SK-N-SH treated with all-trans-retinoic acid at 6 μM for 48 hours (cell line): ENCODE measurements around the gene PPP6R1.

Source experiments
- ATAC-seq: fragments of 200-7000 bp; cut with Tn5 transposase; 3 replicates; pipeline ENCODE4 v1.9.1; 2020; ENCODE audit warnings: mild to moderate bottlenecking, moderate library complexity
- ARNTL ChIP-seq: fragments of 450-650 bp; formaldehyde crosslinking; IDR thresholded peaks from 2 replicates; pipeline ENCODE4 v1.5.0; 2020; ENCODE audit warnings: low read depth, mild to moderate bottlenecking, moderate library complexity, borderline replicate concordance
- BACH2 ChIP-seq: fragments of 250-450 bp; sonication (Bioruptor Pico); IDR thresholded peaks from 2 replicates; pipeline ENCODE4 v1.9.0; 2021; ENCODE audit warnings: mild to moderate bottlenecking, borderline replicate concordance
- CREB5 ChIP-seq: fragments of 250-450 bp; sonication (Bioruptor Pico); IDR thresholded peaks from 2 replicates; pipeline ENCODE4 v1.5.1; 2020; ENCODE audit warnings: low read depth, mild to moderate bottlenecking, moderate library complexity
- CSDC2 ChIP-seq: fragments of 250-450 bp; sonication (Bioruptor Pico); IDR thresholded peaks from 2 replicates; pipeline ENCODE4 v1.5.0; 2020; ENCODE audit warnings: mild to moderate bottlenecking, moderate library complexity
- ESRRG ChIP-seq: fragments of 250-450 bp; sonication (Bioruptor Pico); IDR thresholded peaks from 2 replicates; pipeline ENCODE4 v1.6.1; 2021; ENCODE audit warnings: mild to moderate bottlenecking
- ISL1 ChIP-seq: fragments of 250-450 bp; sonication (Bioruptor Pico); IDR thresholded peaks from 2 replicates; pipeline ENCODE4 v2.1.2; 2022; ENCODE audit warnings: mild to moderate bottlenecking, moderate library complexity
- OSR1 ChIP-seq: fragments of 250-450 bp; sonication (Bioruptor Pico); IDR thresholded peaks from 2 replicates; pipeline ENCODE4 v1.8.0; 2022; ENCODE audit warnings: moderate library complexity, mild to moderate bottlenecking, inconsistent platforms
- PATZ1 ChIP-seq: fragments of 250-450 bp; sonication (Bioruptor Pico); IDR thresholded peaks from 2 replicates; pipeline ENCODE4 v1.8.0; 2020; ENCODE audit warnings: mild to moderate bottlenecking, moderate library complexity, borderline replicate concordance
- POU6F1 ChIP-seq: fragments of 250-450 bp; sonication (Bioruptor Pico); IDR thresholded peaks from 2 replicates; pipeline ENCODE4 v1.8.0; 2021; ENCODE audit warnings: low read depth, mild to moderate bottlenecking, moderate library complexity, borderline replicate concordance
- RARB ChIP-seq: fragments of 250-450 bp; sonication (Bioruptor Pico); IDR thresholded peaks from 2 replicates; pipeline ENCODE4 v1.8.0; 2021; ENCODE audit warnings: mild to moderate bottlenecking, moderate library complexity
- SNAI2 ChIP-seq: fragments of 250-450 bp; sonication (Bioruptor Pico); IDR thresholded peaks from 2 replicates; pipeline ENCODE4 v1.5.0; 2020; ENCODE audit warnings: mild to moderate bottlenecking, moderate library complexity
- TCF4 ChIP-seq: fragments of 250-450 bp; sonication (Bioruptor Pico); IDR thresholded peaks from 2 replicates; pipeline ENCODE4 v1.8.0; 2021; ENCODE audit warnings: mild to moderate bottlenecking, moderate library complexity, borderline replicate concordance
- TOX ChIP-seq: fragments of 250-450 bp; sonication (Bioruptor Pico); IDR thresholded peaks from 2 replicates; pipeline ENCODE4 v1.8.0; 2021; ENCODE audit warnings: mild to moderate bottlenecking, moderate library complexity, borderline replicate concordance
- TSHZ2 ChIP-seq: fragments of 250-450 bp; sonication (Bioruptor Pico); IDR thresholded peaks from 2 replicates; pipeline ENCODE4 v1.5.0; 2020; ENCODE audit warnings: mild to moderate bottlenecking, moderate library complexity
- ZC3H10 ChIP-seq: fragments of 250-450 bp; sonication (Bioruptor Pico); IDR thresholded peaks from 2 replicates; pipeline ENCODE4 v1.5.1; 2021; ENCODE audit warnings: mild to moderate bottlenecking, moderate library complexity
- ZFP30 ChIP-seq: fragments of 450-650 bp; formaldehyde crosslinking; IDR thresholded peaks from 2 replicates; pipeline ENCODE4 v1.5.0; 2022; ENCODE audit warnings: mild to moderate bottlenecking, moderate library complexity
- ZNF565 ChIP-seq: fragments of 450-650 bp; formaldehyde crosslinking; conservative IDR thresholded peaks from 2 replicates; pipeline ENCODE4 v1.5.0; 2020; ENCODE audit warnings: low read depth, mild to moderate bottlenecking, moderate library complexity
- ZNF70 ChIP-seq: fragments of 450-650 bp; formaldehyde crosslinking; IDR thresholded peaks from 2 replicates; pipeline ENCODE4 v1.5.0; 2020; ENCODE audit warnings: mild to moderate bottlenecking, moderate library complexity
- ZNF8 ChIP-seq: fragments of 450-650 bp; formaldehyde crosslinking; IDR thresholded peaks from 2 replicates; pipeline ENCODE4 v1.5.0; 2020; ENCODE audit warnings: mild to moderate bottlenecking, moderate library complexity

Gene PPP6R1

GRCh38 chr19:55283548-55284377 is 24.9 kb upstream of the PPP6R1 start, which contains the start of gene BRSK1 (continued):
- no peak for TF ChIP-seq PATZ1
- no peak for TF ChIP-seq ESRRG (CRISPR knock-in tag)
- TF ChIP-seq ISL1 (CRISPR knock-in tag) = no peak
- TF ChIP-seq CREB5 (CRISPR knock-in tag) = no peak

- TF ChIP-seq ZNF8 (CRISPR knock-in tag) = peak; percentile 37; the same call in 1 of the 2 replicates
- no peak for TF ChIP-seq PATZ1
- TF ChIP-seq, all 23 proteins: peak for 1
- peak; percentile 90 for ATAC-seq
Measured at GRCh38 chr19:55279770-55280643, 21.2 kb upstream of the PPP6R1 start, which contains the start of gene HSPBP1. Gene HSPBP1, minus strand, starts transcription at chr19:55280110. Its CDS starts 502 bp downstream, at chr19:55279608.

GRCh38 chr19:55279340-55279739 is 20.5 kb upstream of the PPP6R1 start:
- no peak for ATAC-seq
- TF ChIP-seq OSR1 (CRISPR knock-in tag) (no peak), ZNF565 (no peak), ZC3H10 (CRISPR knock-in tag) (no peak), TOX (CRISPR knock-in tag) (no peak), RARB (CRISPR knock-in tag) (no peak), PATZ1 (no peak), ZNF70 (CRISPR knock-in tag) (no peak), ZFP30 (no peak)

- no peak for ATAC-seq
- TF ChIP-seq ZNF70 (CRISPR knock-in tag) (no peak), ISL1 (CRISPR knock-in tag) (no peak), CREB5 (CRISPR knock-in tag) (no peak), POU6F1 (CRISPR knock-in tag) (no peak), TSHZ2 (no peak), BACH2 (CRISPR knock-in tag) (no peak), ZNF565 (no peak), TCF4 (CRISPR knock-in tag) (no peak), ZC3H10 (CRISPR knock-in tag) (no peak), CSDC2 (CRISPR knock-in tag) (no peak), SNAI2 (CRISPR knock-in tag) (no peak), ZNF8 (CRISPR knock-in tag) (no peak), TOX (CRISPR knock-in tag) (no peak), ARNTL (CRISPR knock-in tag) (no peak), RARB (CRISPR knock-in tag) (no peak), ZFP30 (no peak)
Measured at GRCh38 chr19:55278391-55279135, 19.7 kb upstream of the PPP6R1 start.
